HepG2 (cell line): Measurements from ENCODE around the gene ADGRD1. TPM values are rescaled to one million over a fixed set of nuclear protein-coding genes. Genes with fewer than 3 reads are reported as not detected.

ENCODE experiments used
- ATAC-seq: fragments of 200-7000 bp; cut with Tn5 transposase; 3 replicates; pipeline ENCODE4 v1.9.1; 2020; ENCODE audit warnings: mild to moderate bottlenecking, moderate library complexity
- BruUV-seq: library from RNA; stranded (reverse); fragments of 400-500 nt; replicated peaks from 2 replicates; lab custom pipeline; 2021; lab: Mats Ljungman, UMichigan
- CTCF ChIA-PET: fragments of 300-600 bp; formaldehyde crosslinking; extraction: SDS; loops from one replicate; lab custom pipeline; 2021; ENCODE audit warnings: low total read pairs, inconsistent platforms, low intra/inter-chr PET ratio; lab: Yijun Ruan, JAX
- POLR2A ChIA-PET: fragments of 350-600 bp; sonication (Branson Sonifier 250); formaldehyde crosslinking; loops from one replicate; lab custom pipeline; 2020; ENCODE audit warnings: antibody characterized with exemption, inconsistent platforms; lab: Yijun Ruan, JAX
- DNase-seq: peaks from one replicate; pipeline ENCODE4 v3.0.0-alpha.2; 2015; ENCODE audit warnings: low spot score
- FAIRE-seq: peaks from 3 replicates; lab custom pipeline; 2011; peaks lifted over from hg19 to GRCh38; lab: Jason Lieb, UNC
- H2AFZ ChIP-seq: one replicate; pipeline ENCODE4 v1.6.1; 2011; ENCODE audit warnings: low read length, inconsistent platforms
- H3K27ac ChIP-seq: fragments of 300-600 bp; 3 replicates; pipeline ENCODE4 v1.8.0; 2011; ENCODE audit warnings: mixed run types, mild to moderate bottlenecking, mixed read lengths, low read length, inconsistent platforms; ENCODE audit not compliant: insufficient read depth; ENCODE audit errors: extremely low read length
- H3K27me3 ChIP-seq, 2 experiments: fragments of 200-600 bp in 1 of 2; 2 replicates in 1 of 2; 3 replicates in 1 of 2; pipeline versions ENCODE4 v1.6.0 to v1.8.0; 2011; ENCODE audit warnings: low read length in 2 of 2, mild to moderate bottlenecking in 2 of 2, moderate library complexity in 2 of 2, inconsistent platforms in 1 of 2; ENCODE audit not compliant: insufficient read depth in 2 of 2, control insufficient read depth in 1 of 2
- H3K36me3 ChIP-seq, 2 experiments: fragments of 200-600 bp in 1 of 2; replicated peaks in 1 of 2; 2 replicates in 1 of 2; 3 replicates in 1 of 2; pipeline versions ENCODE4 v1.5.1 to v1.8.0; 2011; ENCODE audit warnings: low read length in 2 of 2, inconsistent platforms in 1 of 2; ENCODE audit not compliant: insufficient read depth in 2 of 2, control insufficient read depth in 1 of 2
- H3K4me1 ChIP-seq: 2 replicates; pipeline ENCODE4 v1.5.1; 2012; ENCODE audit warnings: low read length, inconsistent platforms; ENCODE audit not compliant: insufficient read depth
- H3K4me2 ChIP-seq: 2 replicates; pipeline ENCODE4 v1.6.0; 2011; ENCODE audit warnings: low read depth, low read length, inconsistent platforms
- H3K4me3 ChIP-seq, 3 experiments: fragments of 200-600 bp in 1 of 3; sonication (generic), shearing (Covaris generic) in 1 of 3; replicated peaks in 1 of 3; 2 replicates each; pipeline ENCODE4 v1.5.1; 2011 to 2016; ENCODE audit warnings: low read length in 3 of 3, inconsistent platforms in 2 of 3, low read depth in 2 of 3, mild to moderate bottlenecking in 2 of 3, control low read depth in 1 of 3, mixed read lengths in 1 of 3; ENCODE audit not compliant: insufficient read depth in 1 of 3
- H3K79me2 ChIP-seq: one replicate; pipeline ENCODE4 v1.6.1; 2011; ENCODE audit warnings: low read length, inconsistent platforms; ENCODE audit not compliant: insufficient read depth
- H3K9ac ChIP-seq: 2 replicates; pipeline ENCODE4 v1.6.0; 2011; ENCODE audit warnings: mild to moderate bottlenecking, low read depth, low read length, inconsistent platforms; ENCODE audit not compliant: insufficient read depth
- H3K9me3 ChIP-seq: 2 replicates; pipeline ENCODE4 v1.5.1; 2012; ENCODE audit warnings: mild to moderate bottlenecking, low read length
- H4K20me1 ChIP-seq: 2 replicates; pipeline ENCODE4 v1.6.0; 2011; ENCODE audit warnings: inconsistent platforms, mild to moderate bottlenecking, low read length, moderate library complexity; ENCODE audit not compliant: insufficient read depth
- BCL6 ChIP-seq: IDR thresholded peaks from 2 replicates; pipeline ENCODE4 v1.6.1; 2016; ENCODE audit warnings: missing genetic modification reagents, missing compliant biosample characterization
- HNRNPK ChIP-seq: fragments of 200-400 bp; formaldehyde crosslinking; IDR thresholded peaks from 2 replicates; pipeline ENCODE4 v1.6.1; 2018; ENCODE audit warnings: low read length, low read depth, moderate library complexity, mild to moderate bottlenecking; ENCODE audit not compliant: poor library complexity, severe bottlenecking
- HNRNPUL1 ChIP-seq: fragments of 200-400 bp; formaldehyde crosslinking; IDR thresholded peaks from 2 replicates; pipeline ENCODE4 v1.6.1; 2017; ENCODE audit warnings: low read depth, mild to moderate bottlenecking, low read length, moderate library complexity
- MZF1 ChIP-seq: sonication (generic); formaldehyde crosslinking; IDR thresholded peaks from 2 replicates; pipeline ENCODE4 v1.8.1; 2023; ENCODE audit warnings: mild to moderate bottlenecking, missing genetic modification reagents, borderline replicate concordance
- NCOA2 ChIP-seq: sonication (generic); formaldehyde crosslinking; IDR thresholded peaks from 2 replicates; pipeline ENCODE4 v1.8.0; 2022; ENCODE audit warnings: inconsistent platforms
- SNAI1 ChIP-seq: sonication (generic); formaldehyde crosslinking; IDR thresholded peaks from 2 replicates; pipeline ENCODE4 v1.5.0; 2020; ENCODE audit warnings: mild to moderate bottlenecking, missing genetic modification reagents, borderline replicate concordance
- ZKSCAN1 ChIP-seq: fragments of 150-350 bp; IDR thresholded peaks from 2 replicates; pipeline ENCODE4 v1.6.1; 2014; ENCODE audit warnings: low read length
- ZMYM4 ChIP-seq: sonication (generic); formaldehyde crosslinking; IDR thresholded peaks from 2 replicates; pipeline ENCODE4 v1.8.1; 2023; ENCODE audit warnings: mild to moderate bottlenecking, missing genetic modification reagents
- ZNF24 ChIP-seq: fragments of 450-650 bp; IDR thresholded peaks from 2 replicates; pipeline ENCODE4 v1.6.1; 2017; ENCODE audit warnings: antibody characterized with exemption, mild to moderate bottlenecking
- ZNF530 ChIP-seq: sonication (generic); formaldehyde crosslinking; IDR thresholded peaks from 2 replicates; pipeline ENCODE4 v1.5.0; 2020; ENCODE audit warnings: low read depth, mild to moderate bottlenecking, missing genetic modification reagents
- ZNF556 ChIP-seq: sonication (generic); formaldehyde crosslinking; IDR thresholded peaks from 2 replicates; pipeline ENCODE4 v1.4.0; 2020; ENCODE audit warnings: mild to moderate bottlenecking, missing genetic modification reagents, borderline replicate concordance
- ZNF567 ChIP-seq: sonication (generic); formaldehyde crosslinking; IDR thresholded peaks from 2 replicates; pipeline ENCODE4 v1.8.1; 2023; ENCODE audit warnings: mild to moderate bottlenecking, missing genetic modification reagents, borderline replicate concordance
- ZNF572 ChIP-seq: sonication (generic); formaldehyde crosslinking; IDR thresholded peaks from 2 replicates; pipeline ENCODE4 v1.5.1; 2020; ENCODE audit warnings: mild to moderate bottlenecking, missing genetic modification reagents
- ZNF615 ChIP-seq: sonication (generic); formaldehyde crosslinking; IDR thresholded peaks from 2 replicates; pipeline ENCODE4 v1.5.0; 2020; ENCODE audit warnings: mild to moderate bottlenecking, missing genetic modification reagents, borderline replicate concordance
- ZSCAN30 ChIP-seq: sonication (generic); formaldehyde crosslinking; IDR thresholded peaks from 2 replicates; pipeline ENCODE4 v1.5.0; 2020; ENCODE audit warnings: mild to moderate bottlenecking, missing genetic modification reagents
- WGBS: methylation state at CpG from one replicate; pipeline ENCODE4 v1.1.6; 2017; ENCODE audit warnings: low lambda C conversion rate; 5-methylcytosine and 5-hydroxymethylcytosine counted together
- in situ Hi-C: cut with HindIII; loops from 2 replicates; pipeline ENCODE4 v1.10.0; 2017; ENCODE audit warnings: low pct_unique_long_range_greater_than_20kb; ENCODE audit not compliant: extremely low pct_ligation_motif_present
- intact Hi-C: fragments of 100-400 bp; cut with micrococcal nuclease; formaldehyde crosslinking; loops from one replicate; pipeline ENCODE4 v1.10.0; 2022; ENCODE audit not compliant: unreplicated experiment
- polyA plus RNA-seq, 8 experiments: library from polyadenylated mRNA; depleted of rRNA in 3 of 8; stranded (reverse) in 7 of 8; unstranded in 1 of 8; fragments of >200 nt; fragmentation: Illumina TruSeq in 4 of 8; extraction: Trizol in 4 of 8; gene quantifications; 2 replicates each; pipeline versions ENCODE4 v1.2.1 to v1.2.3, GENCODE V29; 2011 to 2016; ENCODE audit warnings: low read depth in 4 of 8, missing spikeins in 1 of 8, mixed read lengths in 1 of 8; ENCODE audit not compliant: insufficient read depth in 1 of 8
- total RNA-seq, 5 experiments: library from RNA; depleted of rRNA; stranded (reverse); fragments of >200 nt; fragmentation: Illumina TruSeq; extraction: Trizol; gene quantifications; 2 replicates each; pipeline ENCODE4 v1.2.3, GENCODE V29; 2016; ENCODE audit warnings: low read depth in 1 of 5
- TF ChIP-seq, protein P1 (sequence below): IDR thresholded peaks from 2 replicates; pipeline ENCODE4 v1.6.1; 2018; ENCODE audit warnings: missing genetic modification reagents
- TF ChIP-seq, protein P2 (sequence below): sonication (generic); formaldehyde crosslinking; IDR thresholded peaks from 2 replicates; pipeline ENCODE4 v1.5.0; 2020; ENCODE audit warnings: mild to moderate bottlenecking, missing genetic modification reagents

ADGRD1 gene
- total and polyA plus RNA-seq, 2 of the 13 experiments (the other 11 are each of a cell fraction or from before 2014, with no cell fraction given) = 0.46 to 12.4 TPM

DNA sequence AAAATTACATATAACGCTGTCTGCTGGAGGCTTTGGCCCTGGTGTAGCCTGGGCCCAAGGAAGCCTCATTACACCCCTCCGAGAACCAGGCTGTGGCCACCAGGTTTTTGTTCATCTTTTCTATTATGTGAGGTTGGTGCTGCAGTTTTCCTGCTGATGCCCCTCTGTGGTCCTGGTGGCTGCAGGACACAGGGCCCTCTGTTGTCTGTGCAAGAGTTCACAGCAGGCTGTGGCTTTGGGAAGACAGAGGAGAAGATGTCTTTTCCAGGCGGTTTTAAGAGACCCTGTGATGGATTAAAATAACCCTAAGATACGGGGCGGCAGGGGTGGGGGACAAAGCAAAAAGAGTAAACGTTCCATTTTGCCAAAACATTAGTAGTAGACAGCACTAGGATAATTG lies 121.5 kb downstream of the ADGRD1 start:
- no peak overlapping the region for H3K4me3 ChIP-seq
- 82% methylated on average over 6 of the region's 6 CpGs for WGBS
- BruUV-seq = no TSS peak
- no peak for TF ChIP-seq HNRNPK
- no peak for TF ChIP-seq ZSCAN30 (CRISPR knock-in tag)
- no peak for TF ChIP-seq ZNF556 (CRISPR knock-in tag)
- TF ChIP-seq NCOA2 = no peak
- no peak for TF ChIP-seq HNRNPUL1
- no peak for TF ChIP-seq ZNF615 (CRISPR knock-in tag)
- no peak for TF ChIP-seq ZKSCAN1
- no peak for TF ChIP-seq MZF1
- TF ChIP-seq ZNF567 (CRISPR knock-in tag) = no peak
- TF ChIP-seq SNAI1 = no peak
- TF ChIP-seq ZNF572 (CRISPR knock-in tag) = no peak
- TF ChIP-seq, protein P1, sequence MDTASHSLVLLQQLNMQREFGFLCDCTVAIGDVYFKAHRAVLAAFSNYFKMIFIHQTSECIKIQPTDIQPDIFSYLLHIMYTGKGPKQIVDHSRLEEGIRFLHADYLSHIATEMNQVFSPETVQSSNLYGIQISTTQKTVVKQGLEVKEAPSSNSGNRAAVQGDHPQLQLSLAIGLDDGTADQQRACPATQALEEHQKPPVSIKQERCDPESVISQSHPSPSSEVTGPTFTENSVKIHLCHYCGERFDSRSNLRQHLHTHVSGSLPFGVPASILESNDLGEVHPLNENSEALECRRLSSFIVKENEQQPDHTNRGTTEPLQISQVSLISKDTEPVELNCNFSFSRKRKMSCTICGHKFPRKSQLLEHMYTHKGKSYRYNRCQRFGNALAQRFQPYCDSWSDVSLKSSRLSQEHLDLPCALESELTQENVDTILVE (CRISPR knock-in tag) = no peak
- no peak for TF ChIP-seq BCL6 (CRISPR knock-in tag)
- TF ChIP-seq ZMYM4 (CRISPR knock-in tag) = no peak
- TF ChIP-seq, protein P2, sequence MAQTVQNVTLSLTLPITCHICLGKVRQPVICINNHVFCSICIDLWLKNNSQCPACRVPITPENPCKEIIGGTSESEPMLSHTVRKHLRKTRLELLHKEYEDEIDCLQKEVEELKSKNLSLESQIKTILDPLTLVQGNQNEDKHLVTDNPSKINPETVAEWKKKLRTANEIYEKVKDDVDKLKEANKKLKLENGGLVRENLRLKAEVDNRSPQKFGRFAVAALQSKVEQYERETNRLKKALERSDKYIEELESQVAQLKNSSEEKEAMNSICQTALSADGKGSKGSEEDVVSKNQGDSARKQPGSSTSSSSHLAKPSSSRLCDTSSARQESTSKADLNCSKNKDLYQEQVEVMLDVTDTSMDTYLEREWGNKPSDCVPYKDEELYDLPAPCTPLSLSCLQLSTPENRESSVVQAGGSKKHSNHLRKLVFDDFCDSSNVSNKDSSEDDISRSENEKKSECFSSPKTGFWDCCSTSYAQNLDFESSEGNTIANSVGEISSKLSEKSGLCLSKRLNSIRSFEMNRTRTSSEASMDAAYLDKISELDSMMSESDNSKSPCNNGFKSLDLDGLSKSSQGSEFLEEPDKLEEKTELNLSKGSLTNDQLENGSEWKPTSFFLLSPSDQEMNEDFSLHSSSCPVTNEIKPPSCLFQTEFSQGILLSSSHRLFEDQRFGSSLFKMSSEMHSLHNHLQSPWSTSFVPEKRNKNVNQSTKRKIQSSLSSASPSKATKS (CRISPR knock-in tag) = no peak
- no peak for TF ChIP-seq ZNF24
- TF ChIP-seq ZNF530 (CRISPR knock-in tag) = no peak
- in situ Hi-C loops (no loop called here), intact Hi-C loops (no loop called here)
- no peaks in the 10 kb centered on the region for H3K9me3 ChIP-seq
- DNase-seq = no peak
- H3K79me2 ChIP-seq = no peaks in the 10 kb centered on the region
- no peak for FAIRE-seq
- H3K9ac ChIP-seq = no peak overlapping the region
- no peaks in the 10 kb centered on the region for H3K36me3 ChIP-seq
- H4K20me1 ChIP-seq = 0 out of 2 replicates have a peak, but pooled peaks cover 2% of the 10 kb centered on the region
- H3K27me3 ChIP-seq = no peaks in the 10 kb centered on the region
- no peak overlapping the region for H3K4me2 ChIP-seq
- ChIA-PET POLR2A (no interaction called here), CTCF (no interaction called here)
- no peak overlapping the region for H3K27ac ChIP-seq
- no peak for ATAC-seq
- no peak overlapping the region for H2AFZ ChIP-seq
- H3K4me1 ChIP-seq = no peaks in the 10 kb centered on the region
